Tibial artery (tissue), 4 donors: ENCODE data around the gene WDR4.
"Not testable (repeated sequence)": the region's sequence is repeated elsewhere in the genome, so short reads cannot be mapped to it uniquely, and the experiment has no call there.

Experiments used
- DNase-seq, 2 donors: peaks; one replicate each; pipeline ENCODE4 v3.0.0-alpha.2; 2019
- H3K27ac ChIP-seq, 2 donors: fragments of 200-600 bp; sonication (generic) in 1 of 2; 1 replicate in 1 of 2; 2 replicates in 1 of 2; pipeline ENCODE4 v1.5.1; 2018 to 2019; ENCODE audit warnings: mild to moderate bottlenecking in 1 of 2
- H3K27me3 ChIP-seq, 2 donors: fragments of 200-600 bp; sonication (generic) in 1 of 2; one replicate each; pipeline versions ENCODE4 v1.5.1 to v1.6.0; 2016 to 2019
- H3K36me3 ChIP-seq, 3 donors: fragments of 200-600 bp; sonication (generic) in 2 of 3; one replicate each; pipeline ENCODE4 v1.5.1; 2016 to 2019; ENCODE audit warnings: mild to moderate bottlenecking in 2 of 3
- H3K4me1 ChIP-seq, 4 donors: fragments of 200-600 bp; sonication (generic) in 2 of 4; 1 replicate in 3 of 4; 2 replicates in 1 of 4; pipeline ENCODE4 v1.5.1; 2016 to 2019
- H3K4me3 ChIP-seq, 2 donors: fragments of 200-600 bp; sonication (generic) in 1 of 2; 1 replicate in 1 of 2; 2 replicates in 1 of 2; pipeline ENCODE4 v1.5.1; 2018 to 2019; ENCODE audit warnings: mild to moderate bottlenecking in 2 of 2
- H3K9me3 ChIP-seq, 3 donors: fragments of 200-600 bp; sonication (generic) in 1 of 3; one replicate each; pipeline ENCODE4 v1.5.1; 2016 to 2019
- CTCF ChIP-seq, 2 experiments: fragments of 200-600 bp in 1 of 2; fragments of 450-650 bp in 1 of 2; IDR thresholded peaks; one replicate each; pipeline ENCODE4 v1.5.1; 2017 to 2019; ENCODE audit warnings: antibody characterized with exemption in 2 of 2, mild to moderate bottlenecking in 1 of 2, moderate library complexity in 1 of 2
- intact Hi-C: fragments of 100-400 bp; cut with DNase I; formaldehyde crosslinking; loops from one replicate; pipeline ENCODE4 v1.15.0; 2023; ENCODE audit warnings: low total_unique reads

WDR4 gene

GRCh38 chr21:42833859-42834725 is 45.2 kb downstream of the WDR4 start:
- no peak overlapping the region for H3K4me3 ChIP-seq
- no peak overlapping the region for H3K27ac ChIP-seq
- no peak for DNase-seq
- H3K9me3 ChIP-seq: no peaks in the 10 kb centered on the region
- intact Hi-C loops: no loop called here
- H3K27me3 ChIP-seq: peaks cover 0 to 40% of the 10 kb centered on the region in 2 donors
- no peak for TF ChIP-seq CTCF (IDR thresholded peaks at IDR 0.05)
- peaks cover 0 to 4% (median 0%) of the 10 kb centered on the region in 3 donors for H3K36me3 ChIP-seq
- H3K4me1 ChIP-seq: no peaks in the 10 kb centered on the region

GRCh38 chr21:42833439-42833815 is 45.9 kb downstream of the WDR4 start:
- no peak for TF ChIP-seq CTCF (IDR thresholded peaks at IDR 0.05)
- H3K27ac ChIP-seq: no peak overlapping the region
- no peaks in the 10 kb centered on the region for H3K9me3 ChIP-seq
- intact Hi-C loops: no loop called here
- H3K36me3 ChIP-seq: no peaks in the 10 kb centered on the region
- no peak for DNase-seq
- no peaks in the 10 kb centered on the region for H3K4me1 ChIP-seq
- H3K4me3 ChIP-seq: no peak overlapping the region
- H3K27me3 ChIP-seq: peaks cover 0 to 43% of the 10 kb centered on the region in 2 donors

- H3K36me3 ChIP-seq, H3K4me3 ChIP-seq, H3K27ac ChIP-seq, DNase-seq, H3K9me3 ChIP-seq, H3K4me1 ChIP-seq, intact Hi-C loops: not testable (repeated sequence)
- H3K27me3 ChIP-seq: peaks cover 0 to 49% of the 10 kb centered on the region in 2 donors
Measured at GRCh38 chr21:42832321-42832630, 47.1 kb downstream of the WDR4 start.

- no peak for TF ChIP-seq CTCF (IDR thresholded peaks at IDR 0.05)
- no peaks in the 10 kb centered on the region for H3K9me3 ChIP-seq
- H3K4me3 ChIP-seq: no peak overlapping the region
- H3K27ac ChIP-seq: no peak overlapping the region
- DNase-seq: no peak
- intact Hi-C loops: no loop called here
- H3K4me1 ChIP-seq: no peaks in the 10 kb centered on the region
- H3K27me3 ChIP-seq: peaks cover 0 to 50% of the 10 kb centered on the region in 2 donors
- no peaks in the 10 kb centered on the region for H3K36me3 ChIP-seq
Measured at GRCh38 chr21:42830456-42831455, 48.6 kb downstream of the WDR4 start.

GRCh38 chr21:42829954-42830353 is 49.4 kb downstream of the WDR4 start:
- TF ChIP-seq CTCF (IDR thresholded peaks at IDR 0.05): no peak
- H3K4me3 ChIP-seq: no peak overlapping the region
- no peak overlapping the region for H3K27ac ChIP-seq
- intact Hi-C loops: no loop called here
- no peaks in the 10 kb centered on the region for H3K4me1 ChIP-seq
- H3K36me3 ChIP-seq: no peaks in the 10 kb centered on the region
- no peaks in the 10 kb centered on the region for H3K9me3 ChIP-seq
- DNase-seq: no peak
- peaks cover 0 to 50% of the 10 kb centered on the region in 2 donors for H3K27me3 ChIP-seq

- no peak overlapping the region for H3K4me3 ChIP-seq
- no peak for TF ChIP-seq CTCF (IDR thresholded peaks at IDR 0.05)
Measured at GRCh38 chr21:42829417-42829816, 49.9 kb downstream of the WDR4 start.

More at GRCh38 chr21:42829417-42829816, 49.9 kb downstream of the WDR4 start:
- intact Hi-C loops: no loop called here
- no peaks in the 10 kb centered on the region for H3K4me1 ChIP-seq
- no peak for DNase-seq
- peaks cover 0 to 50% of the 10 kb centered on the region in 2 donors for H3K27me3 ChIP-seq
- no peak overlapping the region for H3K27ac ChIP-seq
- no peaks in the 10 kb centered on the region for H3K9me3 ChIP-seq
- H3K36me3 ChIP-seq: no peaks in the 10 kb centered on the region
